GM10266 (cell line): ENCODE results near the gene DIS3L.
"Not testable (repeated sequence)": the region's sequence is repeated elsewhere in the genome, so short reads cannot be mapped to it uniquely, and the experiment has no call there.

Source experiments
- DNase-seq: peaks from one replicate; pipeline ENCODE4 v3.0.0; 2012; ENCODE audit errors: extremely low spot score
- CTCF ChIP-seq: IDR thresholded peaks from 2 replicates; pipeline ENCODE4 v1.5.1; 2012; ENCODE audit warnings: mild to moderate bottlenecking, low read depth; ENCODE audit not compliant: control insufficient read depth, insufficient read depth; ENCODE audit errors: missing control alignments

The DIS3L gene

GRCh38 chr15:66302489-66303278, 9.3 kb downstream of the DIS3L start:
- no peak for TF ChIP-seq CTCF
- DNase-seq, result no peak

GRCh38 chr15:66304425-66304824, 11.1 kb downstream of the DIS3L start:
- not testable (repeated sequence) for DNase-seq

GRCh38 chr15:66306381-66306780, 13.0 kb downstream of the DIS3L start:
- no peak for DNase-seq
- TF ChIP-seq CTCF, result no peak

- no peak for TF ChIP-seq CTCF
- no peak for DNase-seq
Observed at GRCh38 chr15:66308531-66308930, 15.2 kb downstream of the DIS3L start.

- no peak for TF ChIP-seq CTCF
- DNase-seq, result no peak
Observed at GRCh38 chr15:66309828-66310227, 16.5 kb downstream of the DIS3L start.

- no peak for DNase-seq
- TF ChIP-seq CTCF, result no peak
Observed at GRCh38 chr15:66310786-66311185, 17.4 kb downstream of the DIS3L start.

- TF ChIP-seq CTCF, result no peak
Observed at GRCh38 chr15:66312144-66312543, 18.8 kb downstream of the DIS3L start.

More at GRCh38 chr15:66312144-66312543, 18.8 kb downstream of the DIS3L start:
- no peak for DNase-seq
